ENCODE measurements around the gene GALNT14.

- TF ChIP-seq CTCF (IDR thresholded peaks at IDR 0.05; ENCODE audit: insufficient read depth, low read depth, low read length) (no peak), EZH2 (IDR thresholded peaks at IDR 0.05; ENCODE audit: insufficient read depth, low read length) (no peak)
Measured at GRCh38 chr2:31031132-31031706, 107.0 kb downstream of the GALNT14 start.
